Erythroblast (primary cell): ENCODE measurements around the gene CDC25A.

Experiments used
- GATA1 ChIP-seq: IDR thresholded peaks from 2 replicates; pipeline ENCODE4 v1.6.1; 2011; ENCODE audit warnings: low read depth, mild to moderate bottlenecking, control low read depth, low read length, moderate library complexity
- POLR2A ChIP-seq: IDR thresholded peaks from 2 replicates; pipeline ENCODE4 v1.6.1; 2011; ENCODE audit warnings: mild to moderate bottlenecking, low read length

GRCh38 chr3:48143992-48144391 lies 44.2 kb downstream of the CDC25A start:
- TF ChIP-seq POLR2A = no peak
- TF ChIP-seq GATA1 = no peak
